Stimulated activated CD4-positive, alpha-beta T cell treated with anti-CD3 and anti-CD28 coated beads, Interleukin-4, amount 100 ng/mL, for 4 hours (primary cell): Measurements from ENCODE around the gene LRRN4CL.
A peak's percentile ranks its signal among the peaks of the same experiment; 100 is the strongest.
"Not testable (repeated sequence)": the region's sequence is repeated elsewhere in the genome, so short reads cannot be mapped to it uniquely, and the experiment has no call there.

Experiments used
- DNase-seq, 2 experiments: peaks; one replicate each; pipeline ENCODE4 v3.0.0-alpha.2; 2020

Gene LRRN4CL

DNA sequence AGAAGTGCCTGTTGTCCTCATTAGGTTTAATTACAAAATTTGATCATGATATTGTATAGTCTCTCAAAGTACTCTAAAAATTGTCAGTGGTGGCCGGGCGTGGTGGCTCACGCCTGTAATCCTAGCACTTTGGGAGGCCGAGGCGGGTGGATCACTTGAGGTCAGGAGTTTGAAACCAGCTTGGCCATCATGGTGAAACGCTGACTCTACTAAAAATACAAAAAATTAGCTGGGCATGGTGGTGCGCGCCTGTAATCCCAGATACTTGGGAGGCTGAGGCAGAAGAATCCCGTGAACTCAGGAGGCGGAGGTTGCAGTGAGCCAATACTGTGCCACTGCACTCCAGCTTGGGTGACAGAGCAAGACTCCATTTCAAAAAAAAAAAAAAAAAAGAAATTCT, 13.9 kb downstream of the LRRN4CL start:
- DNase-seq = not testable (repeated sequence)

DNA sequence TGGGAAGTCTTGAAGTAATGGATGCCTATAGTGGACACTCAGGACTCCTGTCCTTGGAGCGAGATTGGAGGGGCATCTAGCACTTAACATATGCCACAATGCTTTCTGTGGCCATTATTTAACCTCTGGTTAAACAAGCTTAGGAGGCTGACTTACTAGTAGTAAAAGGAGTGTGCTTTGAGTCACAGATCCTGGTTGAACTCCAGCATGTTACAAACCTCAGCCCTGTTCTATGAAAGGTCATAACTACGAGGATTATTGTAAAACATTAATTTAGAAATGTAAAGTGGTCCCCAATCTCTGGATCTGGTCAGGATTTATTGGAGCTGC, 16.2 kb downstream of the LRRN4CL start:
- DNase-seq = no peak

DNA sequence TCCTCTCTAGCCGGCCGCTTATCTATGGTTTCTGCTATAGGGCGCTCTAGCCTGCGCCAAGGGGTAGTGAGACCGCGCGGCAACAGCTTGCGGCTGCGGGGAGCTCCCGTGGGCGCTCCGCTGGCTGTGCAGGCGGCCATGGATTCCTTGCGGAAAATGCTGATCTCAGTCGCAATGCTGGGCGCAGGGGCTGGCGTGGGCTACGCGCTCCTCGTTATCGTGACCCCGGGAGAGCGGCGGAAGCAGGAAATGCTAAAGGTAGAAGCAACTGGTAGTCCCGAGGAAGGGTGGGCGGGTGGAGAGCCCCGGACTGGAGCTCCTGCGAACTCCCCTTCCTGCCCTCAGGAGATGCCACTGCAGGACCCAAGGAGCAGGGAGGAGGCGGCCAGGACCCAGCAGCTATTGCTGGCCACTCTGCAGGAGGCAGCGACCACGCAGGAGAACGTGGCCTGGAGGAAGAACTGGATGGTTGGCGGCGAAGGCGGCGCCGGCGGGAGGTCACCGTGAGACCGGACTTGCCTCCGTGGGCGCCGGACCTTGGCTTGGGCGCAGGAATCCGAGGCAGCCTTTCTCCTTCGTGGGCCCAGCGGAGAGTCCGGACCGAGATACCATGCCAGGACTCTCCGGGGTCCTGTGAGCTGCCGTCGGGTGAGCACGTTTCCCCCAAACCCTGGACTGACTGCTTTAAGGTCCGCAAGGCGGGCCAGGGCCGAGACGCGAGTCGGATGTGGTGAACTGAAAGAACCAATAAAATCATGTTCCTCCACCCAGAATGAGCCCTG, 17.5 kb downstream of the LRRN4CL start, which contains the start of the genes LBHD1 and UQCC3:
TSS of gene LBHD1 (minus strand) at position 660 of the 782 bp plus-strand sequence. CDS start 2,236 bp downstream, outside the sequence.
TSS of gene UQCC3 (plus strand) at position 66 of the 782 bp plus-strand sequence. CDS start at position 139, 73 bp downstream.
- peak; percentile 72 to 75 for DNase-seq

DNA sequence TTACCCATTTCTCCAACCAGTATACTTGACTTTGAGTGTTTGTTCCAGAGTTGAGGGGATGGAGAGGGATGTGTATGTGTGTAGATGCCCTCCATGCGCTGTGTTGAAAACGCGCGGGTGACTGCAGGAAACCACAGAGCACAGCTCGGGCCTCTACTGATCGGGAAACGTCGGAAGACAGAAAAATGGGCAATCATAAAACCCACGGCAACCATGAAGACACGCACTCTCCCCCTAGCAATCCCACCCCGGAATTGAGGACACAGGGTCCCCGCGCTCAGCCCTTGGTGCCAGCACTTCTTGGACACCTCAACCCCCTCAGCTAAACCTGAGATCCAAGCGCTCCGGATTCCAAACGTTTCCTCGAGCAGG, 18.1 kb downstream of the LRRN4CL start:
- DNase-seq = no peak

DNA sequence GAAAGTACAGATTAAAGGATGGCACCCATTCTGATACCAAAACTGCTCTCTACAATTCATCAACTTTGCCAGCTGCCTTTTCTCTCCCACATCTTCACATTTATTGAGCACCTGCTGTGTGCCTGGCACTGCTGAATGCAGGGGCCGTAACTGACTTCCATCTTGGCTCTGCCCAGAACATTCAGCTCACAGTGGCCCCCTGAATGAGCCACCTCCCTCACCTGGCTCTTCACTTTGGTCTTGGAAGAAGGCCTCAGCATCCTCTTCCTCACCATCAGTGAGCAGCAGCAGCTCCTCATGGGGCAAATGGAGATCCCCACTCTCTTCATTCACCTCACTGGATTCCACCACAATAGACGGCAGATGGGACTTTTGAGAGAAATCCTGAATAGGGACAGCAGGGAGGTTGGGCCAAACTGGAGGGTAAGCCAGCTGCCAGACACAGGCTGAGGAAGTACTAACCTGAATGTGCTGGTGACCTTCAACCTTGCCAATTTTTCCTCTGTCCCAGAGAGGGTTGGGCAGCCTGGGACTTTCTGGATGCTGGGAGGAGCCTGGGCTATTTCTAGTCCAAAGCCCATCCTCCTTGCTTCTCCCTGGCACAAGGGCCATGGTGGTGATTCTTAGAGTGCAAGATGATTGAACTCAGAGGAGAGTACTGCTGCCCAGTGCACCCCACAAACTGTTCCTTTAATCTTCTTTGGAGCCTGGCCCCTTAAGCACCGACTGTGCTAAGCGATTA, 19.7 kb downstream of the LRRN4CL start:
- no peak for DNase-seq

DNA sequence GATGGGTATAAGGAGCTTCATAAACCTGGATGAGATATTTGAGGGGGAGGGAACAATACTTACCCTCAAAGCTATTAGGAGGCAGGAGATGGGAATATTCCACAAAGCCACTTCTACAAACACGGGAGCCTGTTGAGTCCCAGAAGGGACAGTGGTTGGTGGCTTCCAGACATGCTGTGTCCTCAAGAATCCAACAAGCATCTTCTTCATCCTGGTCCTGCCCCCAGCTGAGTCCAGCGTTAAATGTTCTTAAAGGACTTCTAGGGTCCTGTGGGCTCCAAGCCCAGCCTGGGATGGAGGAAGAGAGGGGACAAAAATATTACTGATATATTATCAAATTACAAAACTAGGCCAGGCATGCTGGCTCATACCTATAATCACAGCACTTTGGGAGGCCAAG, 21.9 kb downstream of the LRRN4CL start:
- no peak for DNase-seq

DNA sequence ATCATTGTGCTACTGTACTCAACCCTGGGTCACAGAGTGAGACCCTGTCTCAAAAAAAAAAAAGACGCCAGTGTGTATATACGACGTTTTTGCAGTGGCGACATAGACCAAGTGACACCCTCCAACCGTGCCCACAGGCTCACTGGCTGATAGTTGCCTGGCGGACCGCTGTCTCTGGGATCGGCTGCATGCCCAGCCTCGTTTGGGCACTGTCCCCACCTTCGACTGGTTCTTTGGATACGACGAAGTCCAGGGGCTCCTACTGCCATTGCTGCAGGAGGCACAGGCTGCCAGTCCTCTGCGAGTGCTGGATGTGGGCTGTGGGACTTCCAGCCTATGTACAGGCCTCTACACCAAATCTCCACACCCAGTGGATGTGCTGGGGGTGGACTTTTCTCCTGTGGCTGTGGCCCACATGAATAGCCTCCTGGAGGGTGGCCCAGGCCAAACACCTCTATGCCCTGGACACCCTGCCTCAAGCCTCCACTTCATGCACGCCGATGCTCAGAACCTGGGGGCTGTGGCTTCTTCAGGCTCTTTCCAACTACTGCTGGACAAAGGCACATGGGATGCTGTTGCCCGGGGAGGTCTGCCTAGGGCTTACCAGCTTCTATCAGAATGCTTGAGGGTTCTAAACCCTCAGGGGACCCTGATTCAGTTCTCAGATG, 22.9 kb downstream of the LRRN4CL start:
- DNase-seq = no peak

DNA sequence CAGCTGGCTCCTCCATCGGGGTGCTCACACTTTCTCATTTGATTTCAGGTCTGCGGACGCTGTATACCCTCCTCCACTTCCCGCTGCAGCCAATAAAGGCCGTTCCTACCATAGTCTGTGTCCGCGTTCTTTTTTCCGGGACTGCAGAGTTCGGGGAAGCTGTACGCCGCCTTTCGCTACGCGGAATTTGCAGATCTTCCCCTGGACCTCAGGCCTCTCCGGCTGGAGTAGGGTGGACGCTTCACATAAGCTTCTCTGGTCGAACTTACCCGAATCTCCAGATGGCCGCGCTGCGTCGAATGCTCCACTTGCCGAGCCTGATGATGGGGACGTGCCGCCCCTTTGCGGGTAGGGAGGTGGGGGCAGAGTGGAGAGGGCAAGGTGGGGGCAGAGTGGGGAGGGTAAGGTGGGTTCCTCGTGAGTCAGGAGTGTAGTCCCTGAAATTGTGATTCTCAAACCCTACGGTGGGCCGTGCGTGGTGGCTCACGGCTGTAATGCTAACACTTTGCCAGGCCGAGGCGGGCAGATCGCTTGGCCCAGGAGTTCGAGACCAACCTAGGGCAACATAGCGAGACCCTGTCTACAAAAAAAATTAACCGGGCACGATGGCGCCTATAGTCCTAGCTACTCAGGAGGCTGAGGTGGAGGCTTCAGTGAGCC, 23.6 kb downstream of the LRRN4CL start:
- DNase-seq = peak; percentile 60 to 76

DNA sequence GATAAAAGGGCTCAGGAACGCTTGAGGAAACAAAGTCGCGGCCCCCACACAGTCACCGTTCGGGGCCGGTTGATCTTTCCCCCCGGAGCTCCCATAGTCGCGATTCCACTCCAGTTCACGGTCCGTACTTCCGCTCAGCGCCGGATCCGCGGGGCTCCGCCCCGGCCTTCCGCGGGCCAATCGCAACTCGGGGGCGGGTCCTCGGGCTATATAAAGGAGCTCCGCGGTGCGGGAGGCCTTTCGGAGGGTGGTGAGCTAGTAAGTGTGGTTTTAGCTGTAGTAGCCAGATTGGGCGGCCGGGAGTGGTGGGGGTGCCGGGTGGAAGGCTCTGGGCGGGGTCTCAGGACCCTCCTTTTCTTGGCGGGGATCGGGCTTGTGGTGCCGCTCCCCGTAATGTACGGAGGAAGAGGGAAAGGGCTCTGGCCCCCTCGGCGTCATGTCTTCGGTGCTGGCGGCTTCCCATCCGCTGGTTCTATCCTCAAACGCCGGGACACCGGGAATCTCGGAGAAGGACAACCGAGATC, 24.2 kb downstream of the LRRN4CL start, which contains the start of the genes C11orf98 and CSKMT:
TSS of gene C11orf98 (minus strand) at position 136 of the 524 bp plus-strand sequence. CDS start at position 95, 41 bp downstream.
TSS of gene CSKMT (plus strand) at position 238 of the 524 bp plus-strand sequence. CDS start 568 bp downstream, outside the sequence.
- peak; percentile 93 to 94 for DNase-seq

DNA sequence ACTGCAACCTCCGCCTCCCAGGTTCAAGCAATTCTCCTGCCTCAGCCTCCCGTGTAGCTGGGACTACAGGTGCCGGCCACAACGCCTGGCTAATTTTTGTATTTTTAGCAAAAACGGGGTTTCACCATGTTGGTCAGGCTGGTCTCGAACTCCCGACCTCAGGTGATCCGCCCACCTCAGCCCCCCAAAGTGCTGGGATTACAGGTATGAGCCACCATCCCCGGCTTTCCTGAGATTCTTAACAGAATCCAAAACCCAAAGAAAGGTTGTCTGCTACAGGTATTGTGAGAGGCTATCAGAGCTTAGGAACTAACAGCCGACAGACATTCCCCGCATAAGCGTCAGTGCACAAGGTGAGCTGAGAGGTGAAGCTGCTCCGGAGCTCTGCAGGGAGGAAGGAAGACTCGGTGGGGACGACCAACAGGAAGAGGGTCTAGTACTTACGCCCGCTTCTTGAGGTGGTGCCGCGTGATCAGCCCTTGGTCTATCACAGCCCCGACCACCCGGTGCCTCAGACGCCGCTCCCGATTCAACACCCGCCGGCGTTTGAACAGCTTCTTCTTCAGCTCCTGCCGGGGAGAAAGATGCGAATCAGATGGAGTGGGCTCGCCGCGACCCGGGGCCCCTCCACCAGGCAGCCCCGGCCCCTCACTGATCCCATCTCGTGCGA, 24.8 kb downstream of the LRRN4CL start:
- DNase-seq = peak; percentile 41 to 42

DNA sequence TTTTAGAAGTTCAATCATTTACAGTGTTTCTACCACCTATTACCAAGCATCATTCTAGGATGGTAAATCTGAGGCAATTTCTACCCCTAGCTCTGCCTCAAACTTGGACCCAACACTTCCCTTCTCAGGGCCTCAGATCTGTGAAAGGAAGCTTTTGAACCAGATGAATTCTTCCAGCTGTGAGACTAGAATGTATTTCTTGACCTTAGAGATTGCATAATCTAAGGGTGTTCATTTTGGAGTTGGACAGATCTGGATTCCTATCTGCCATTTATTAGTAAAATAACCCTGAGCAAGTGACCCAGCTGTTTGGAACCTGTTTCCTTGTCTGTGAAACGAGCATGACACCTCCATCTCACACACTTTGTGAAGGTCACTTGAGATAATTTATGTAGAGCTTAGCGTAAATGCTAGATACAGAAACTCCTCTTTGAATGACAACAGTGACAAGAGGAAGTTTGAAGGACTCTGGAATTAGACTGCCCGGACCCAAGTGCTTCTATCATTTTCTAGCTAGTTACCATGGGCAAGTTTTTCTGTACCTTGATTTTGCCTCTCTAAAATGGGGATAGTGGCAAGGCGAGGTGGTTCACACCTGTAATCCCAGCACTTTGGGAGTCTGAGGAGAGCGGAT, 32.4 kb downstream of the LRRN4CL start:
- DNase-seq = no peak

DNA sequence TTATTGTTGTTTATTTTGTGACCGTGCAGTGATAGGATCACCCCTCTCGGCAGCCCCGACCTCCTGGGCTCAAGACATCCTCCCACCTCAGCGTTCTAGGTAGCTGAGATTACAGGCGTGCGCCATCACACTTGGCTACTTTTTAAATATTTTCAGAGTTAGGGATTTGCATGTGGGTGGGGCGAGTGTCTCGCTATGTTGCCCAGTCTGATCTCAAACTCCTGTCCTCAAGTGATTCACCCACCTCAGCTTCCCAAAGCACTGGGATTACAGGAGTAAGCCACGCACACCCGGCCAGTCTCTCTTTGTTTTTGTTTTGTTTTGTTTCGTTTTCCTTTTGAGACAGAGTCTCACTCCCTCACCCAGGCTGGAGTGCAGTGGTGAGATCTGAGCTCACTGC, 35.0 kb downstream of the LRRN4CL start:
- no peak for DNase-seq

DNA sequence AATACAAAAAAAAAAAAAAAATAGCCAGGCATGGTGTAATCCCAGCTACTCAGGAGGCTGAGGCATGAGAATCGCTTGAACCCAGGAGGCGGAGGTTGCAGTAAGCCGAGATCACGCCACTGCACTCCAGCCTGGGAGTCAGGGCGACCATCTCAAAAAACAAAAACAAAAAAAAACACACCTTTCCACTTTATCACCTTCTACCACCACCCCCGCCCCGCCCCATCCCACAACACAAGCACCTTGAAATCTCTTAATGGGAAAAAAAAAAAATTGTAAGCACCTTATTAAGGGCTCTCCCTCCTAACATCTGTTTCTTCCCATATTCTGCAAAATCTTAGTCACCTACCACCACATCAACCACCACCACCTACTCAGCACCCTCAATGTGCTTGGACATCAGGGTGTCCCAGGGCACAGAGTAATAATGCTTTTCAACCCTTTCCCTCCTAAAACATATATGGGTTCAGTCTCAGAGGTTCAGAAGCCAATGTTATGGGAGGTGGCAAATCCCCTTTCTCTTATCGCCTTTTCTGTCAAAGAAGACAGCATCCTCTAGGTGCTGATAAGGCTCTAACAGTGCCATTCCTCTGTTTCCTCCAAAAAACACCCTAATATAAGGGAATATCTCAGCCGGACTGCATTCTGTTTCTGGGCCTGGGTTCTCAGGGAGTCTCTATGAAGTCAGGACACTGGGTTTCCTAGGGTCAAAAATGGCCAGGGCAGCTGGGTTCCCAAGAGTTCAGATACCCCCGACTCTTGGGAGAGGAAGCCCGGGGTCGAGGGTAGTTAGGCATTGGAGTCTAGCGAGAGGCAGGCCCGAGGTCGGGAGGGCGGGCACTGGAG, 36.9 kb downstream of the LRRN4CL start:
- DNase-seq = no peak

DNA sequence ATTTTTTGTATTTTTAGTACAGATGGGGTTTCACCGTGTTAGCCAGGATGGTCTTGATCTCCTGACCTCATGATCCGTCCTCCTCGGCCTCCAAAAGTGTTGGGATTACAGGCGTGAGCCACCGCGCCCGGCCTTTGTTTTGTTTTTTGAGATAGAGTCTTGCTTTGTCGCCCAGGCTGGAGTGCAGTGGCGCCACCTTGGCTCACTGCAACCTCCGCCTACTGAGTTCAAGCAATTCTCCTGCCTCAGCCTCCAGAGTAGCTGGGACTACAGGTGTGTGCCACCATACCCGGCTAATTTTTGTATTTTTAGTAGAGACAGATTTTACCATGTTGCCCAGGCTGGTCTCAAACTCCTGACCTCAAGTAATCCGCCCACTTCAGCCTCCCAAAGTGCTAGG, 39.0 kb downstream of the LRRN4CL start:
- DNase-seq = not testable (repeated sequence)

DNA sequence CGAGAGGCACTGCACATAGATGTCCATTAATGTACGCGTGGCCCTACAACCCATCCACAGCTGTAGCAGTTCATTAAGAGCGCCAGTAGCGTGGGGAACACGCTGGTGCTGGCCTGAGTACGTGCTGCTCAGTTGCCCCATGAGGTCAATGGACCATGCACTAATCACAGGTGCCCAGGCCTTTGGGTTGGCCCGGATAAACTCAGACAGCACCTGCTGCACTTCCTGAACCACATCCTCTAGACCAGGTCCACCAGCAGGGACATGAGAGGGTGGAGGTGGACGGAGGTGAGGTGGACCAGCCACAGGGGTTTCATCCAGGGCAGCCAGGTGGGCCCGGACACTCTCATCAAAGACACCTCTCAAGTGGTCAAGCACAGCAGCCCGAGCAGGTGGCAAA, 39.8 kb downstream of the LRRN4CL start:
- no peak for DNase-seq

DNA sequence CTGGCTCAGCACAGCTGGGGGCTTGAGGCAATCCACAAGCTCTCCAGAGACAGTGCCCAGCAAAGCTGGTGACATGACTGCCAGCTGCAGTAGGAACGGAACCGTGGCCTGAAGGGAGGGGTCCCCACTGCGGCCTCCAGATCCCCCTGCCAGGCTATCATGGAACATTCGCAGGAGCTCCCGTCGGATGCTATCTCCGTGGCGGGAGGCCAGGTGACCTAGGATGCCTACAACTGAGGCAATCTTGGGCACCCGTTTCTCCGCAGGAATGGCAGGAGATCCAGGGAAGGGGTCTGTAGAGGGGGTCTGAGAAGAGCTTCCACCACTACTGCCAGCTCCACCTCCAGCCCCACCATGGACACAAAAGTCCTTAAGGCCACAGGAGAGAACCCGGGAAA, 40.4 kb downstream of the LRRN4CL start:
- DNase-seq = no peak

DNA sequence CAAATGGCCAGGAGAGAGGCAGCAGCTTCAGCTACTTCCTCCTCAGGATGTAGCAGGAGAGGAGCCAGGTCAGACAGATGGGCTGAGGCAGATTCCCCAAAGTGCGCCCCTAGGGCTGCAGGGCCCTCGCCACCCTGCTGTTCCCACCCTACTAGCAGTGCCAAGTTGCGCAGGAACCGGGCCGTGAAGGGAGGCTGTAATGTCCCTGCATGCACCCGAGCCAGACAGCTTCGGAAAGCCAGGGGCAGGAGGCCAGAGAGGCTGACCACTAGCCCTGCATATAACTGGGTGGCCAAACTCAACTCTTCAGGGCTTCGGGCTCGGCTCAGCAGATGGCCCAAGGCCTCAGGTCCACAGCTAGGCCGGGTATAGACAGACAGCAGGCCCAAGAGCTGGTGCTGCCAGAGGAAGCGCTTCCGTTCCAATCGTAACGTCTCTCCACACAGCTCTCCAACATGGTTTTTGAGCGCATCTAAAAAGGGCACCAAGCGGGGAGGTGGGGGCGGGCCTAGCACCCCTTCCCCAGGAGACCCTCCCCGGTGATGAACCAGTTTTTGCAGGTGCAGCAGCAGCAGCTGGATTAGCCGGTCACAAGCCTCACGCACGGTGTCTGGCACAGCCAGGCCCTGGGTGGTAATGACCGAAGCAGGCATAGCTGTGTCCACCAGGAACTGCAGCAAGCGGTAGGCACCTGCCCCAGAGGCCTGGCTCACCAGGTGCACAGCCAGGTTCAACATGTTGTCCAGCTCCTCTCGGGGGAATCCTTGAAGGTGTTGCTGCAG, 41.0 kb downstream of the LRRN4CL start:
- no peak for DNase-seq

DNA sequence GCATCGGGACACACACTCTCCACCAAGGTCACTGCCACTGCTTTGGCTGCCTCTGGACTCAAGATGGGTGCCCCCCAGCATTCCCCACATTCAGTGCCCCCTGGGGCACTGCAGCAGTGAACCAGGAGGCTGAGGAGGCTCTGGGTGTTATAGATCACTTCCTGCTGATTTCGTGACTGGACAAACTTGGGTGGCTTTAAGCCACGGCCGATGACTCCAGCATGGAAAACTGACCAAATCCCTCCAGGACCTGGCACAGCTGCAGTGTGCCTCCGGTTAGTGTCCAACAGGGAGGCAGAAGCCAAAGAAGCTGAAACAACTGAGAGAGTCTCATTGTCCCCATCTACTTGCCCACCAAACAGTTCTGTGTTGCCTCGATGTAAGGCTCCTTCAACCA, 41.7 kb downstream of the LRRN4CL start:
- DNase-seq = no peak

DNA sequence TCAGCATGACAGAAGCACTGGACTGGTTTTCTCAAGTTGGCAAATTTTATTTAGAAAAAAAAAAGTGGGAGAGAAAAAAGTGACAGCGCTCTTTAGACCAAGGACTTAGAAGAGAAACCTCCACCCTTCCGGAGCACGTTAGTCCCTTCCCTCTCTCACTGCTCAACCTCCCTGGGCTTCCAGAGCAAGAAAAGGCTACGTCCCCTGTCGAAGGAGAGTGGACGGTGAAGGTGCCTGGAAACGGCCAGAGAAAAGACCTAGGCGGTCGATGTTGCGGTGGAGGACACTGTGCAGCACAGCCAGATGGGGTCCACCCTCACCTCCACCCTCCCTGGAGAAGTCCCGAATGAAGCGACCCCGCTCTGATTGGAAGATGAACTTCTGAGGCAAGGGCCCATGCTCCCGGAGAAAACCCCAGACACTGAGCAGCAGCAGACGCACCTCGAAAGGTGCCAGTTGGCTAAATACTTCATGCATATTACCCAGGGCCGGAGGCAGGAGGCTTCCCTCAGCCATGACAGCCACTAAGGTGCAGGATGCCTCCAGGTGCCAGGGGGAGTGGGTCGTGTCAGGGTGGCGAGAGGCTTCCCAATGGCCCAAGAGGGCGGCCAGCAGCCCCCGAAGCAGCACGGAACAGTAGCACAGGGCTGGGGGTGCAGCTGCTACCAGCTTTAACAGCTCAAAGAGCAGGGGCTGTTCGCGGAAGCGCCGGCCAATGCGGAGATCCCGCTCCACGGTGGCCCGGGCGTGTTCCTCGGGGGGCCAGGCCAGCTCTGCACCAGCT, 42.3 kb downstream of the LRRN4CL start:
- no peak for DNase-seq
